SJSA1 (cell line): ENCODE measurements around the gene ANKRD31. TPM values are rescaled to one million over a fixed set of nuclear protein-coding genes. Genes with fewer than 3 reads are reported as not detected.
"Not testable (repeated sequence)": the region's sequence is repeated elsewhere in the genome, so short reads cannot be mapped to it uniquely, and the experiment has no call there.

ENCODE experiments used
- DNase-seq, 2 experiments: peaks; one replicate each; pipeline ENCODE4 v3.0.0-alpha.2; 2015 to 2020; ENCODE audit warnings: low spot score in 2 of 2, low read depth in 1 of 2
- H3K27ac ChIP-seq: fragments of 250-450 bp; sonication (Bioruptor Pico); 2 replicates; pipeline ENCODE4 v1.5.1; 2020; ENCODE audit warnings: mild to moderate bottlenecking, moderate library complexity
- H3K27me3 ChIP-seq: fragments of 250-450 bp; sonication (Bioruptor Pico); replicated peaks from 2 replicates; pipeline ENCODE4 v1.5.1; 2020; ENCODE audit warnings: mild to moderate bottlenecking, moderate library complexity
- H3K36me3 ChIP-seq: fragments of 250-450 bp; sonication (Bioruptor Pico); 2 replicates; pipeline ENCODE4 v1.5.1; 2020; ENCODE audit warnings: mild to moderate bottlenecking
- H3K4me1 ChIP-seq: fragments of 250-450 bp; sonication (Bioruptor Pico); replicated peaks from 2 replicates; pipeline ENCODE4 v1.6.1; 2021; ENCODE audit warnings: mild to moderate bottlenecking
- H3K4me3 ChIP-seq: fragments of 250-450 bp; sonication (Bioruptor Pico); 2 replicates; pipeline ENCODE4 v1.5.1; 2020; ENCODE audit warnings: mild to moderate bottlenecking
- H3K9me3 ChIP-seq: fragments of 250-450 bp; sonication (Bioruptor Pico); replicated peaks from 2 replicates; pipeline ENCODE4 v1.5.1; 2020; ENCODE audit warnings: mild to moderate bottlenecking
- total RNA-seq: library from RNA; depleted of rRNA; stranded (reverse); fragments of >200 nt; shearing (Covaris generic); gene quantifications from 2 replicates; pipeline ENCODE4 v1.2.3, GENCODE V29; 2014

ANKRD31 gene
- total RNA-seq, 1 experiment from 2014 or later = not detected

DNA sequence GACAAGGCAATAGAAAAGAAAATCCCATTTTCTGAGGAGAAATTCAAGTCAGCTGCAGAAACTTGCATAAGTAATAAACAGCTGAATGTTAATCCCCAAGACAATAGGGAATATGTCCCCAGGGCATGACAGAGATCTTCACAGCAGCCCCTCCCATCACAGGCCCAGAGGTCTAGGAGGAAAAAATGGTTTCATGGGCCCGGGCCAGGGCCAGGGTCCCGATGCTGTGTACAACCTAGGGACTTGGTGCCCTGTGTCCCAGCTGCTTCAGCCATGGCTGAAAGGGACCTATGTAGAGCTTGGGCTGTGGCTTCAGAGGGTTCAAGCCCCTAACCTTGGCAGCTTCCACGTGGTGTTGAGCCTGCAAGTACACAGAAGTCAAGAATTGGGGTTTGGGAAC is 75.2 kb downstream of the ANKRD31 start:
- DNase-seq, H3K9me3 ChIP-seq, H3K4me3 ChIP-seq, H3K27ac ChIP-seq, H3K36me3 ChIP-seq, H3K4me1 ChIP-seq: not testable (repeated sequence)
- H3K27me3 ChIP-seq = peaks cover 11% of the 10 kb centered on the region

DNA sequence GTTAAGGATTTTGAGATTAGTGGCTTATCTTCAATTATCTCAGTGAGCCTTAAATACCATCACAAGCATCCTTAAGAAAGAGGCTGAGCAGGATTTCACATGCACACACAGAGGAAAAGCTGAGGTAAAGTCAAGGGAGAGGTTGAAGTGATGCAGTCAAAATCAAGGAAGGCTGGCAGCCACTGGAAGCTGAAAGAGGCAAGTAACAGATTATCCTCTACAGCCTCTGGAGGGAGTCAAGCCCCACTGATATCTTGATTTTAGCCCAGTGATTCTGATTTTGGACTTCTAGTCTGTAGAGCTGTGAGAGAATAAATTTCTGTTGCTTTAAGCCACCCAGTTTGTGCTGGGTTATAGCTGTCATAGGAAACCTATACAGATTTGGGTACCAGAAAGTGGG is 80.1 kb downstream of the ANKRD31 start:
- H3K4me3 ChIP-seq = no peak overlapping the region
- no peaks in the 10 kb centered on the region for H3K4me1 ChIP-seq
- no peaks in the 10 kb centered on the region for H3K9me3 ChIP-seq
- H3K27ac ChIP-seq = no peak overlapping the region
- DNase-seq = no peak
- H3K36me3 ChIP-seq = no peaks in the 10 kb centered on the region
- H3K27me3 ChIP-seq = peaks cover 11% of the 10 kb centered on the region

DNA sequence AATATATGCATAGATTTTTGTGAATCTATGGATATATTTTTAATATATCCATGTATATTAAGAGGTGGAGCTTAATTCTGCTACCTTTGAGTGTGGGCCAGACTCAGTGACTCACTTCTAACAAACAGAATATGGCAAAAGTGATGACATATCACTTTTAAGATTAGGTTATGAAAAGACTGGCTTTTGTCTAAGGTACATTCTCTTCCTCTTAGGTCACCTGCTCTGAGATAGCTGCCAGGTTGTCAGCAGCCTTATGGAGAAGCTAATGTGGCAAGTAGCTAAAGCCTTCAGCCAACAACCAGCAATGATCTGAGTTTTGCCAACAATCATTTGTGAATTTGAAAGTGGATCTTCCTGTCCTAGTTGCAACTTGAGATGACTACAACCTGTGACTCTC is 83.8 kb downstream of the ANKRD31 start:
- Histone ChIP-seq H3K4me3 (no peak overlapping the region), H3K27me3 (peaks cover 9% of the 10 kb centered on the region), H3K27ac (no peak overlapping the region), H3K9me3 (no peaks in the 10 kb centered on the region), H3K36me3 (no peaks in the 10 kb centered on the region), H3K4me1 (no peaks in the 10 kb centered on the region)
- no peak for DNase-seq

DNA sequence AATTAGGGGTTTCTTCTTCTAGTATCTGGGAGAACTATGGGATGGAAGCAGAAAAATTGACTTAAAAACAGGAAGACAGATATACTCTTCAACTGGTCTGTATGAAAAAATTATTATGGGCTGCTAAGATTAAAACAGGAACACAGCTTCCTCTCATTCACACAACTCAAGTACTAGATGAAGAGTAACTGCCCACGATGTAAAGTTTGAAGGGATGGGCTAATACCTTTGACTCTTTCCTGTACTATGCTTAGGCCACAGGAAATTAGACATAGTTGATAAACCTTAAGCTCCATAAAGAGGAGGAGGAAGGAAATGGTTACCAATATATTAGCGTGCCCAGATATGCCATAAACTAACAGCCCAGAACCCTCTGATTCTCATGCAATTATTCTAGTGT is 88.6 kb downstream of the ANKRD31 start:
- Histone ChIP-seq H3K9me3 (no peaks in the 10 kb centered on the region), H3K27me3 (peaks cover 13% of the 10 kb centered on the region; the same call in 1 of the 2 replicates), H3K36me3 (no peaks in the 10 kb centered on the region), H3K4me3 (no peak overlapping the region), H3K27ac (no peak overlapping the region), H3K4me1 (no peaks in the 10 kb centered on the region)
- DNase-seq = no peak

DNA sequence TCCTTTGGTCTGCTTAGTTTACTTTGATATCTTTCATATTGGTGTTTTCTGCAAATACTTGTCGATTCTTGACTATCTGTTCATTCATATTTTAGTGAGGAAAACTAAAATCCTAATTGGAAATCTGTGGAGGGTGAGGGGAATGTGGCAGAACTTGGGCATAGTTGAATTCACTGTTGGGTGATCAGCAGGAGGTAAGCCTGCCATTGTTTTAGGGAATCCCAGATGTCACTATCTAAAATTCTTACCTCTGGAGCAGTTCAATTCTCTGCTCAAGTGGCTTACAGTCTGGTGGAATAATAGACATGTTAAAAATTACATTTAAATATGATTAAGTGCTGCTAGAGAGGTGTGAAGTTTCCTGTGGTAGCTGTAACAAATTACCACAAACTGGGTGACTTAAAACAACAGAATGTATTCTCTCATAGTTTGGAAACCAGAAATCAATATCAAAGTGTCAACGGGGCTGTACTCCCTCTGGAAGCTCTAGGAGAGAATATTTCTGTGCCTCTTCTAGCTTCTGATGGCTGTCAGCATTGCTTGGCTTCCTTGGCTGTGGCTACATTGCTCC is 94.0 kb downstream of the ANKRD31 start:
- no peak overlapping the region for H3K4me3 ChIP-seq
- H3K9me3 ChIP-seq = no peaks in the 10 kb centered on the region
- DNase-seq = no peak
- H3K4me1 ChIP-seq = no peaks in the 10 kb centered on the region
- no peak overlapping the region for H3K27ac ChIP-seq
- H3K27me3 ChIP-seq = peaks cover 13% of the 10 kb centered on the region; the same call in 1 of the 2 replicates
- H3K36me3 ChIP-seq = no peaks in the 10 kb centered on the region

DNA sequence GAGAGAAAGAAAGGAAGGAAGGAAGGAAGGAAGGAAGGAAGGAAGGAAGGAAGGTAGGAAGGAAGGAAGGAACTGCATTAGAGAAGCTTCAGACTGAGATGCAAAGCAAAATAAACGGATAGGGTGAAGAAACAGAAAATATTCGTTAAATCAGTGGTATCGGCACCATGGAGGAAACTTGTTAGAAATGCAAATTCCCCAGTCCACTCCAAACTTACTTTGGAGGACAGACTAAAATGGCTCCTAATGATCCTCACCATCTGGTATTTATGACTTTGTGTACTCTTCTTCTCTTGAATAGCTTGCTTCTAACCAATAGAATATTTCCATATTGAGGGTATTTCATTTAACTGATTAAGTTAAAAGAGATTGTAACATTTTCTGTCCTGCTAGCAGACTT is 96.4 kb downstream of the ANKRD31 start:
- no peaks in the 10 kb centered on the region for H3K4me1 ChIP-seq
- H3K36me3 ChIP-seq = no peaks in the 10 kb centered on the region
- no peak for DNase-seq
- H3K27ac ChIP-seq = no peak overlapping the region
- no peaks in the 10 kb centered on the region for H3K9me3 ChIP-seq
- H3K27me3 ChIP-seq = peaks cover 9% of the 10 kb centered on the region; the same call in 1 of the 2 replicates
- no peak overlapping the region for H3K4me3 ChIP-seq

DNA sequence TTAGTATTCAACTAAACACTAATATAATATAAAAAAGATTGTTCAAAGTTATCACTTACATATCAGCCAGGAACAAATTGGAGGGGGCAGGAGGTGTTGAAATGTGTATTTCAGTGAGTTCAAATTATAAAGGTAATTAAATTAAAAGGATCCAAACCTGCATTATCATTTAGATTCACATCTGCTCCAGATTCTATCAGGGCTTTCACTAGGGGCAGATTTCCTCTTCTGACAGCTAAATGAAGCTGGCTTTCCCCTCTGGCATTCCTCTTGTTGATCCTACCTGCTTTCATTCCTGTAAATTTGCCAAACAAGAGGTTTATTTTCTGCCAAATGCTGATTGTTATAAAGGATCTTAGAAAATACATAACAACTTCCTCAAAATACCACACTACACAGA is 98.0 kb downstream of the ANKRD31 start:
- Histone ChIP-seq H3K4me3 (no peak overlapping the region), H3K27me3 (peaks cover 6% of the 10 kb centered on the region; the same call in 1 of the 2 replicates), H3K36me3 (no peaks in the 10 kb centered on the region), H3K4me1 (no peaks in the 10 kb centered on the region), H3K9me3 (no peaks in the 10 kb centered on the region), H3K27ac (no peak overlapping the region)
- no peak for DNase-seq

DNA sequence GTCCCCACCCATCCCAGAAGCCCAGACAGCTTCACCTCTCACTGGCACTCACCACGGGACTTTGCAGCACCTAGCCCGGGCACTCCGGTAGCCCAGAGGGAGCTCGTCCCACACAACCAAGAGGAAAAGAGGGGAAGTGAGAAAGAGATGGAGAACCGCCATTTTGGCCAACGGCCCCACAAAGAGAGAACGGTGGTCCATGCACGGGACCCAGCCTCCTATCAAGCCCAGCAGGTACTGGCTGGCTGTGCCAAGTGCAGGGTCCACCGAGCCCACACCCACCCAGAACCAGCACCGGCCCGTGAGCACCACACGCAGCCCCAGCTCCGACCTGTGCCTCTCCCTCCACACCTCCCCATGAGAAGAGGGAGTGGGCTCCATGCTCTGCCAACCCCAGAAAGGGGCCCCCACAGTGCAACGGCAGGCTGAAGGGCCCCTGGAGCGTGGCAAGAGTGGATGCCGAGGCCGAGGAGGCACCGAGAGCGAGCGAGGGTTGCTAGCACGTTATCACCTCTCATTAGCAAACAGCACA is 105.8 kb downstream of the ANKRD31 start:
- no peaks in the 10 kb centered on the region for H3K9me3 ChIP-seq
- no peak overlapping the region for H3K4me3 ChIP-seq
- no peaks in the 10 kb centered on the region for H3K36me3 ChIP-seq
- H3K27ac ChIP-seq = no peak overlapping the region
- DNase-seq = no peak
- no peaks in the 10 kb centered on the region for H3K4me1 ChIP-seq
- H3K27me3 ChIP-seq = no peaks in the 10 kb centered on the region

DNA sequence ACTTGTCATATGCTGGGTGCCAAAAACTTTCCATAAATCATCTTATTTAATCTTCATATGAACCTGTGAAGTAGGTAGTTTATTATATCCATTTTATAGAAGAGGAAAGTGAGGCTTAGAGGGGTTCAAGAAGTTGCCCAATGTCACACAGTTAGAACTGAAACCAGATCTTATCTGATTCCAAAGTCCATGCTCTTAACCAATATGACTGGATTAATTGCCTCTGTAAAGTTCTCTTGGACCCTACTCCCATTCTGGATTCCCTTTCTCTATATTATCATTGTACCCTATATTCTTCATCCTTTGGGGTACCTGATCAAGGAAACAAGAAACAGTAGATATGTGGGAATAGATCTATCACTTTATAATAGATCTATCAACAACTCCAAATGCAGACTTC is 119.8 kb downstream of the ANKRD31 start:
- Histone ChIP-seq H3K4me3 (no peak overlapping the region), H3K9me3 (no peaks in the 10 kb centered on the region), H3K36me3 (no peaks in the 10 kb centered on the region), H3K27me3 (no peaks in the 10 kb centered on the region), H3K4me1 (no peaks in the 10 kb centered on the region), H3K27ac (no peak overlapping the region)
- no peak for DNase-seq

DNA sequence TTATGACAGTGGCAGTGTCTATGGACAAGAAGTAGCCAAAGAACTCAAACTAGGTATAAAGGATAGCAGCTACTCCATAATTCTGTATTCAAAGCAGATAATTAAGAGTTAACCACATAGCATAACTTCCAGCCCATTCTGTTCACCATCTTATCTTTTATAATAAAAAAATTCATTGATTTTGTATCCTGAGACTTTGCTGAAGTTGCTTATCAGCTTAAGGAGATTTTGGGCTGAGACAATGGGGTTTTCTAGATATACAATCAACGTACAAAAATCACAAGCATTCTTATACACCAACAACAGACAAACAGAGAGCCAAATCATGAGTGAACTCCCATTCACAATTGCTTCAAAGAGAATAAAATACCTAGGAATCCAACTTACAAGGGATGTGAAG is 122.4 kb downstream of the ANKRD31 start:
- not testable (repeated sequence) for H3K27me3 ChIP-seq, H3K27ac ChIP-seq, H3K4me1 ChIP-seq, H3K9me3 ChIP-seq, DNase-seq, H3K36me3 ChIP-seq, H3K4me3 ChIP-seq

DNA sequence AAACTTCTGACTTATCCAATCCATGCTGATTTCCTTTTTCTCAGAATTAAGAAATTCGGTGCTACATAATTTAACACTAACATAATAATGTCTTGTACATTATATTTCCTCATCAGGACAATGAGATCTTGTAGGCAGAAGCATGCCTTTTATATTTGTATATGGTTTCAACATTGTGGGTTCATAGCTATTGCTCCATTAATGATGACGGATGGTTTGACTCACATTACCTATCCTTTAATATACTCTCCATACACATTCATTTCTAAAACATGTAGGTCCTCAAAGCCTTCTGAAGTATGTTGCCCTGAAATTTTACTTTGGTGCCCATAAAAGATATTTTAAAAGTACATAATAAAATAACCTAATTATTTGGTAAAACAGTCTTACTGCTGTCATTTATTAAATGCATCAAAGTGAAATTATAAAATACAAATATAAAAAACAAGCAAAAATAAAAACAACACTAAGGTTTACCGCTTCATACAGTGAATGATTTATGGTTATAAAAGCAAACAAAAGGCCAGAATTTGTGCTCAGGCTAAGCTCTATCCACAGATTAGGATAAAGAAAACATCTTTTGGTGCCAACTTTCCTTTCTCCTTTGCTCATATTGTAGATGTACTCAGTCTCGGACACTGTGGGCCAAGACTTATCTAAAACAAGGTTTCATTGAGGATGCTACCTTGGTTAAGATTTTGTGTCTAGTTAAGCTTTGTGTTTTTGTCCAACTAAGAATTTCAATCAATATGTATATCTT is 123.1 kb downstream of the ANKRD31 start:
- H3K36me3 ChIP-seq = no peaks in the 10 kb centered on the region
- no peaks in the 10 kb centered on the region; the same call in 1 of the 2 replicates for H3K27me3 ChIP-seq
- DNase-seq = no peak

DNA sequence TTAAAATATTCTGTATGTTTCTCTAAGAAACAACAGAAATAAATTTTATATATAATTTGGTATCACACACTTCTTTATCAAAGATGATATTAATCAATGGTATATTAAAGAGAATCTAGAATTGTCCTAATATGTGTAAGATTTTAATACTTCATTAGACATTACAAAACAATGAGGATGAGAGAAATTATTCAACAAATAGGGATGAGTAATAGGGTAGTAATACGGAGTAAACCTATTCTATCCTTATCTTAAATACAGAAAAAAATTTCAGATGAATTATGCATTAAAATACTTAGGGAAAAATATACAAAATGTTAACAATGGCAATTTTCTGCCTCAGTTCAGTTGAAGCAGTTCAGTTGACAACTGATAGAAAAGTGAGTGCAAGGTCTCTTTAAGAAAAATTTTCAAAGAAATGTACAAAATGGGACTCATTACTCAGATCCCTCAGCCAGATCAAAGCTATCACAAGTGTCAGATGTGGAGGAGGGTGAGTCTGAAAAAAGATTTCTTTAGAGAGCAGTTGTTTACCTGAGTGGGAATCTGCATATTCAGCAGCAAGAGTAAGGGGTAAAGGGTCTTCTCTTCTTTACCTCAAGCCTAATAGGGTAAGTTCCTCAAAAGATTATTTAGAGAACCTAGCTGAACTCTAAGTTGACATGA is 127.6 kb downstream of the ANKRD31 start:
- H3K4me1 ChIP-seq = no peaks in the 10 kb centered on the region
- no peak overlapping the region for H3K27ac ChIP-seq
- DNase-seq = no peak
- no peak overlapping the region for H3K4me3 ChIP-seq
- no peaks in the 10 kb centered on the region for H3K9me3 ChIP-seq
- H3K27me3 ChIP-seq = peaks cover 12% of the 10 kb centered on the region
- no peaks in the 10 kb centered on the region for H3K36me3 ChIP-seq

More for the DNA sequence above, 123.1 kb downstream of the ANKRD31 start:
- Histone ChIP-seq H3K4me3 (no peak overlapping the region), H3K9me3 (no peaks in the 10 kb centered on the region), H3K4me1 (no peaks in the 10 kb centered on the region), H3K27ac (no peak overlapping the region)

DNA sequence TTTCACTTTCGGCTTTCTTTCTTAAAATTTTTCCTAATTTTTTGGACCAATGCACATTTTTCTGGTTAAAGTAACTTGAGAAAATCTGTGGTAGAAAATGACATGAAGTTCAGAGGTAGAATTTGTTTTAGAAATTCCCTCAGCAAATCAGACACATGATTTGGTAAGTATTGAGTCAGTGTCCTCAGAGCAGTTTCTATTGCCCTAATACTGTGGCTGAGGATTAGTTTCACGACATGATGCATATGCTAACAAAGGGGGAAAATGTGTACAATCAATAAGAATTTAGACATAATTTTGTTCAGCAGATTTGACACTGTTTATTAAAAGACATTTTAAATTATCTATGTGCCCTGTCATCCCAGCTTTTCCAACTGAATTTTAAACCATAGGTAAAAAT is 128.2 kb downstream of the ANKRD31 start:
- no peaks in the 10 kb centered on the region for H3K4me1 ChIP-seq
- H3K27ac ChIP-seq = no peak overlapping the region
- peaks cover 12% of the 10 kb centered on the region for H3K27me3 ChIP-seq
- no peaks in the 10 kb centered on the region for H3K36me3 ChIP-seq
- H3K9me3 ChIP-seq = no peaks in the 10 kb centered on the region
- no peak overlapping the region for H3K4me3 ChIP-seq
- no peak for DNase-seq

DNA sequence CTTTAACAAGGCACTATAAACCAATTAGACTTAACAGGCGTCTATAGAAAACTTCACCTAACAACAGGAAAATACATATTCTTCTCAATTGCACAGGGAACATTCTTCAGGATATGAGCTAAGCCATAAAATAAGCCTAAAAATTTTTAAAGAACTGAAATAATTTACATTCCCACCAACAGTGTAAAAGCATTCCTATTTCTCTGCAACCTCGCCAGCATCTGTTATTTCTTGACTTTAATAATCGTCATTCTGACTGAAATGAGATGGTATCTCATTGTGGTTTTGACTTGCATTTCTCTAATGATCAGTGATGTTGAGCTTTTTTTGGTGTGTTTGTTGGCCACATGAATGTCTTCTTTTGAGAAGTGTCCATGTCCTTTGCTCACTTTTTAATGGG is 140.7 kb downstream of the ANKRD31 start:
- not testable (repeated sequence) for H3K27ac ChIP-seq, H3K4me3 ChIP-seq, DNase-seq, H3K4me1 ChIP-seq, H3K27me3 ChIP-seq, H3K36me3 ChIP-seq, H3K9me3 ChIP-seq
